Left lung (tissue), 14 donors: ENCODE measurements around the gene TDRD5. TPM values are rescaled to one million over a fixed set of nuclear protein-coding genes. Genes with fewer than 3 reads are reported as not detected.

ENCODE experiments used
- ATAC-seq: fragments of 200-7000 bp; cut with Tn5 transposase; one replicate; pipeline ENCODE4 v1.9.1; 2020; ENCODE audit warnings: moderate library complexity
- DNase-seq, 4 donors: peaks; one replicate each; pipeline ENCODE4 v3.0.0-alpha.2; 2013 to 2020
- H3K27ac ChIP-seq, 2 donors: fragments of 200-600 bp; sonication (generic) in 1 of 2; one replicate each; pipeline versions ENCODE4 v1.5.0 to v1.8.0; 2020 to 2021
- H3K27me3 ChIP-seq, 2 donors: fragments of 200-600 bp; sonication (generic) in 1 of 2; one replicate each; pipeline versions ENCODE4 v1.5.0 to v1.8.0; 2020 to 2021
- H3K36me3 ChIP-seq, 2 donors: fragments of 200-600 bp; sonication (generic) in 1 of 2; one replicate each; pipeline versions ENCODE4 v1.5.0 to v1.8.0; 2020 to 2021
- H3K4me1 ChIP-seq, 2 donors: fragments of 200-600 bp; one replicate each; pipeline ENCODE4 v1.8.0; 2021
- H3K4me3 ChIP-seq, 2 donors: fragments of 200-600 bp; sonication (generic) in 1 of 2; one replicate each; pipeline versions ENCODE4 v1.5.0 to v1.8.0; 2020 to 2021; ENCODE audit warnings: mild to moderate bottlenecking in 1 of 2
- H3K9me3 ChIP-seq, 2 donors: fragments of 200-600 bp; sonication (generic) in 1 of 2; one replicate each; pipeline versions ENCODE4 v1.5.0 to v1.8.0; 2020 to 2021
- CTCF ChIP-seq, 2 donors: fragments of 200-600 bp; sonication (generic) in 1 of 2; IDR thresholded peaks; one replicate each; pipeline versions ENCODE4 v1.5.0 to v1.8.0; 2021; ENCODE audit warnings: antibody characterized with exemption in 2 of 2
- intact Hi-C, 2 donors: fragments of 100-400 bp; cut with DNase I; formaldehyde crosslinking; loops; one replicate each; pipeline versions ENCODE4 v1.11.2 to v1.14.2; 2022
- long read RNA-seq, 12 donors: library from polyadenylated mRNA in 2 of 12; unstranded in 2 of 12; transcript quantifications; one replicate each; pipeline ENCODE4 v2.0.0 and lab custom pipeline, GENCODE V29; 2019 to 2026
- polyA plus RNA-seq, 6 donors: library from polyadenylated mRNA; unstranded; fragments of 120-200 nt; gene quantifications; one replicate each; pipeline ENCODE4 v1.2.1, GENCODE V29; 2013; ENCODE audit not compliant: insufficient read length in 6 of 6
- total RNA-seq, 2 donors: library from RNA; stranded (reverse); fragmentation: NEBNext Ultra II Directional; extraction: Animal tissue kit (Norgen Biotek cat#: 25700); gene quantifications; one replicate each; pipeline ENCODE4 v1.2.1, GENCODE V29; 2021
- donor health status: DM: no; HTN: yes; CAD: no.
- donor health status: DM: no; HTN: no; CAD: no.

Gene TDRD5, protein sequence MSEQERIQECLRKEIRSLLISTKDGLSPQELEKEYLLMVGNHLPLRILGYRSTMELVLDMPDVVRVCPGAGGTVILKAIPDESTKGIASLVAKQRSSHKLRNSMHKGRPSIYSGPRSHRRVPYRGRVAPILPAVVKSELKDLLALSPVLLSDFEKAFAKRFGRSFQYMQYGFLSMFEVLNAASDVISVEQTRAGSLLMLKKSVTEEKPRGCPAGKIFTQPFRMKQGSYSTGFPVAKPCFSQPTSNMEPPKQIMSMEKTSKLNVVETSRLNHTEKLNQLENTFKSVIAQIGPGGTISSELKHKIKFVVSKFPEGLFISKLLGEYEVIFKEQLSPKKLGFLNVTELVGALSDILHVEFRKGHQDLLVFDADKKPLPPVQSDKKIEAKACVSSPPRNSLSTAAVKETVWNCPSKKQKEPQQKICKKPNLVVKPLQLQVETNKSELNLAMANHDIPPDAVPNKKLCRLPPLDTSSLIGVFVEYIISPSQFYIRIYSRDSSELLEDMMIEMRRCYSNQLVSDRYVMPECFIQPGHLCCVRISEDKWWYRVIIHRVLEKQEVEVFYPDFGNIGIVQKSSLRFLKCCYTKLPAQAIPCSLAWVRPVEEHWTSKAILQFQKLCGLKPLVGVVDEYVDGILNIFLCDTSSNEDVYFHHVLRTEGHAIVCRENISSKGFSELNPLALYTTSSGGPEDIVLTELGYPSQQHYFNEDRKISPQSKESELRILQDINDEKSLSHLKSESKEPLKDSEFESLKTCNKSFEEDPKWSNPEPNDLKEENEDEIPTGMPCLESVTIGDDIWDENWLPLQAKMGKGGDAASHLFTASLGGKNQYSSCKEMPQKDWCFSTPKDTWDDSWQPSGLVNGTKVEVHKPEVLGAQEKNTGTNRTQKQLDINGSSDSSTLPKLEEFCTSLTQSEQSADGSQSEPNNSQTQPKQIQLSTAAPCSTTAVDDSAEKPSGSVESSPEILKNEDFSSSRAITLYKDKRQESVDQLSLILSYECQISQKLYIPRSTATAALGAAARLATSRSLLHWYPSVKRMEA
- total RNA-seq (under 1 TPM; 0.16 to 0.50 TPM), polyA plus RNA-seq (under 1 TPM; 0.31 to 0.61 (median 0.47) TPM)
- long read RNA-seq, donor 1 = 0 reads
- long read RNA-seq, donor 2 = 0 reads
- long read RNA-seq, donor 3 = 0 reads
- long read RNA-seq, donor 4 = 0 reads
- long read RNA-seq, donor 5 = 0 reads
- long read RNA-seq, donor 6 = 0 reads
- long read RNA-seq, donor 7 = 0 reads
- long read RNA-seq, donor 8 = 0 reads
- long read RNA-seq, donor 9 = 0 reads
- long read RNA-seq, donor 10 = 0 reads
- long read RNA-seq, donor 11 = 0 reads
- long read RNA-seq, donor 12 = 0 reads

DNA sequence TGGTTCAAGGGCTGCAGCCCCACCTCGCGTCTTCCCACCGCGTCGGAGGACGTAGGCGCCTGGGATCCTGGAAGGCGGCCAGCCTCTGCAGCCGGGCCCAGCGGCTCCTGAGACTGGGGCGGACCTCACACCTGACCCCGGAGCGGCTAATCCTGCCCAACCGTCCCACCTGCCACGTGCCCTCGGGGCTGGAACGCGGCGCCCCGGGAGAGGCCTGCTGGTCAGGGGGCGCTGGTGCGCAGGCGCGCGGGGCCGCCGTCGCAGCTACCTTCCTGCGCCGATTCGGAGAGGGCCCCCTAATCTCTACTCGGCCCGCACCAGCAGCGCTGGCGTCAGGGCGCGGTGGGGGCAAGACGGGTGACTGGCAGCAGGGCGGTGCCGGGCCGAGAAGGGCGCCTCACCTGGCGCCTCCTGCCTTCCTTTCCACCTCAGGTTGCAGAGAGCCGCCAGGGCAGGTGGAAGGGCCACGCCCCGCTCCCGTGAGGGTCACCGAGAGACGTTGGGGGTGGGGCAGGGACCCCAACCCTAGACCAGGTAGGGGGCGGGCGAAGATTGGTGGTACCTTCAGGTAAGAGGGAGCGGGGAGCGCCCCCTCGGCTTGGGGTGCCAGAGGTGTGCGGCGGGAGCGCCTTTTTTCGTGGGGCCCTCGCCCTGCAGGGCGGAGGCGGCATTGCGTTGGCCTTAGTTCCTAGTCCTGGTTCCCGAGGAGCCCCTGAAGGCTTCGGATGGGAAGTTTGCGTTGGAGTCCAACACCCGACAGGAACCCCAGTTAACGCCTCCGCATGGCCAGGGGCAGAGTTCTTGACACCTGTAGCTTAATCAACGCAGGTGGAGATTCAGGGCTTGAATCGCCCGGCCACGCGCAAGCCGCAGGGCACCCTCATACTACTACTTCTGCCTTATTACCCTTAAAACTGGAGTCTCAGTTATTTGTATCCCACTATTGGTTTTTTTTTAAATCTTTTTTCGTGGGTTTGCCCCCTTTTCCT lies at the start of gene TDRD5:
TDRD5 (plus strand) TSS at position 241 of the 989 bp plus-strand sequence. CDS start 784 bp downstream, outside the sequence.
- peak in 2 of 4 donors; percentile 17 to 55 for DNase-seq
- H3K4me3 ChIP-seq = no peak within 1 kb of the TSS
- H3K4me1 ChIP-seq = no peaks in the 10 kb centered on the region
- TF ChIP-seq CTCF (IDR thresholded peaks at IDR 0.05) = no peak
- peak; percentile 75 for ATAC-seq
- H3K27ac ChIP-seq = no peak within 1 kb of the TSS
- intact Hi-C loops = no loop called here
- no peaks in the 10 kb centered on the region for H3K9me3 ChIP-seq
- peaks cover 14 to 56% of the 10 kb centered on the region in 2 donors for H3K27me3 ChIP-seq
- H3K36me3 ChIP-seq = no peaks in the 10 kb centered on the region

GRCh38 chr1:179545321-179545720 lies 46.3 kb upstream of the TDRD5 start:
- Histone ChIP-seq H3K4me1 (no peaks in the 10 kb centered on the region), H3K9me3 (no peaks in the 10 kb centered on the region), H3K4me3 (no peak overlapping the region), H3K27me3 (no peaks in the 10 kb centered on the region), H3K27ac (no peak overlapping the region), H3K36me3 (no peaks in the 10 kb centered on the region)
- intact Hi-C loops = no loop called here
- ATAC-seq (no peak), DNase-seq (peak in 2 of 4 donors; percentile 5 to 9)
- no peak for TF ChIP-seq CTCF (IDR thresholded peaks at IDR 0.05)

- H3K27ac ChIP-seq = no peak overlapping the region
- intact Hi-C loops = no loop called here
- H3K27me3 ChIP-seq = no peaks in the 10 kb centered on the region
- H3K9me3 ChIP-seq = no peaks in the 10 kb centered on the region
- no peaks in the 10 kb centered on the region for H3K36me3 ChIP-seq
- no peaks in the 10 kb centered on the region for H3K4me1 ChIP-seq
- DNase-seq = no peak
- no peak overlapping the region for H3K4me3 ChIP-seq
- TF ChIP-seq CTCF (IDR thresholded peaks at IDR 0.05) = no peak
- ATAC-seq = no peak
Observed at GRCh38 chr1:179547021-179547535, 44.6 kb upstream of the TDRD5 start.

DNA sequence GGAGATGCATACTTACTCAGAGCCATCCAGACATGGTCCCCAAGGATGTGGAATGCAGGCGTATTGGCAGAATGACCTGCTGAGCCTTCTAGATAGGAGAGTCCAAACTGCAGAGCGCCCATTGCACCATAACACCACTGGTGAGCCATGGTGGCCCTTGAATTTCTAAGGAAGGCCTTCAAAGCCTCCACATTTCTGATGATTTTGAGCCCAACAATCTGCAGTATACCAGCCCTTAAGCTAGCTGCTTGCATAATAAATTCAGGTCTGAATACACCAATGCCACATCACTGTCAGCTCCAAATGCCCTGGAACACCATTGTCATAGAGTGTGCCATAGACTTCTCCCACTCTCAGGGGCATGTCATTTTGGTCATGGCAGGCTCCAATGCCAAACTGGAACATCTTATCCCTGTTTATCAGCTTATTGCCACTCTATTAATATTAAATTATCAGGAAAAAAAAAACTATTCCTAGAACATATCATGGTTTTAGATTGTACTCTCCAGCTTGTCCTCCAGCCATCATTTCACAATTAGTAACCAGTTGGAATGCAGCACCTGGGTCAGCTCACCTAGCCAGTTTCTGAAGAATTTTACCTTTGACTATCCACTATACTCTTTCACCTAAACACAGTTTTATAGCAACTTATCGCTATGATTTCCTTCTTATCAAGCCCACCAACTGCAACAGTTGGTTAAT lies 42.8 kb upstream of the TDRD5 start:
- no peak for TF ChIP-seq CTCF (IDR thresholded peaks at IDR 0.05)
- Histone ChIP-seq H3K4me3 (no peak overlapping the region), H3K27me3 (no peaks in the 10 kb centered on the region), H3K4me1 (no peaks in the 10 kb centered on the region), H3K36me3 (no peaks in the 10 kb centered on the region), H3K9me3 (no peaks in the 10 kb centered on the region), H3K27ac (no peak overlapping the region)
- ATAC-seq = no peak
- intact Hi-C loops = no loop called here
- DNase-seq = no peak
